Measurements from ENCODE around the gene USP22. TPM values are rescaled to one million over a fixed set of nuclear protein-coding genes. Genes with fewer than 3 reads are reported as not detected.

Gene USP22
- total and polyA plus RNA-seq, 2 of the 8 experiments (the other 6 are each of a cell fraction or from before 2014, with no cell fraction given): 221 to 316 TPM

DNA sequence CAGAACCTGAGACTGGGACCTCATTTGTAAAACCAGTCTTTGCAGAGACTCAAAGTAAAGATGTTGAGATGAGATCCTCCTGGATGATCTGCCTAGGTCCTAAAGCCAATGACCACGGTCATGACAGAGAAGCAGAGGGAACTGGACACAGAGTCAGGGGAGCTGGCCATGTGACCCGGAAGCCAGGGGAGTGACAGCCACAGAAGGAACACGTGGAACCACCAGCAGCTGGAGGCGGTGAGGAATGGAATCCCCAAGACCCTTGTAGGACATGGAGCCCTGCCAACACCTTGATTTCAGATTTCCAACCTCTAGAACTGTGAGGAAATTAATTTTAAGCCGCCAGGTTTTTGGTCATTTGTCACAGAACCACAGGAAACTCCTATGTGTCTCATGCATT, 37.0 kb downstream of the USP22 start:
- no peak overlapping the region for H3K18ac ChIP-seq (ENCODE audit: extremely low read depth, low read length)
- POLR2A ChIA-PET (ENCODE audit: partially characterized antibody): interaction anchor here (0.7 to 1.5 kb wide), 4 partner anchors 8 to 67 kb away, joined by 4 to 5 read pairs (median 4); no protein-coding TSS in a partner anchor
- 98% methylated on average over 5 of the region's 5 CpGs; no CpG with 5 or more reads in 1 of the 2 experiments for WGBS, 2 experiments (ENCODE audit: extremely low coverage in 1 of 2, insufficient coverage in 1 of 2, insufficient read length in 1 of 2, insufficient replicate concordance in 2 of 2, low coverage in 1 of 2, low lambda C conversion rate in 2 of 2, missing lambda C conversion rate in 1 of 2)
- H3K23me2 ChIP-seq (ENCODE audit: low read depth, low read length): no peaks in the 10 kb centered on the region
- no peak overlapping the region for H3K9ac ChIP-seq (replicated peaks in 1 of 4; ENCODE audit: extremely low read depth in 1 of 4, low read depth in 3 of 4, low read length in 3 of 4)
- peaks cover 16 to 26% of the 10 kb centered on the region in 2 experiments for H4K20me1 ChIP-seq (replicated peaks in 1 of 2; ENCODE audit: control insufficient read depth in 1 of 2, insufficient read depth in 2 of 2, low read length in 2 of 2)
- no peak overlapping the region for H3K14ac ChIP-seq (ENCODE audit: insufficient read length)
- no peak overlapping the region for H3K4me3 ChIP-seq (ENCODE audit: extremely low read depth in 1 of 4, insufficient read depth in 2 of 4, low read depth in 3 of 4, low read length in 4 of 4)
- H2BK12ac ChIP-seq (ENCODE audit: low read depth, low read length): no peak overlapping the region
- no peak overlapping the region for H3K27ac ChIP-seq (ENCODE audit: low read depth, low read length)
- peaks cover 0 to 22% of the 10 kb centered on the region in 2 experiments; a peak in 2 of 4 replicates for H3K79me2 ChIP-seq (ENCODE audit: control insufficient read depth in 1 of 2, insufficient read depth in 2 of 2, low read length in 2 of 2)
- peaks cover 2% of the 10 kb centered on the region for H3K79me1 ChIP-seq (ENCODE audit: low read depth, low read length)
- H3K4me1 ChIP-seq (replicated peaks in 1 of 4; ENCODE audit: control insufficient read depth in 3 of 4, insufficient read depth in 4 of 4, low read length in 3 of 4): no peaks in the 10 kb centered on the region; a peak in 1 of 7 replicates
- peaks cover 67 to 99% (median 88%) of the 10 kb centered on the region in 4 experiments for H3K36me3 ChIP-seq (ENCODE audit: control insufficient read depth in 2 of 4, insufficient read depth in 4 of 4, low read length in 3 of 4)
- H4K91ac ChIP-seq (replicated peaks; ENCODE audit: insufficient read length, low read length): no peak overlapping the region
- no peak overlapping the region for H3K4ac ChIP-seq (replicated peaks; ENCODE audit: insufficient read length, low read depth, low read length)
- CTCF ChIA-PET (ENCODE audit: partially characterized antibody): interaction anchor here (1.2 to 3.3 kb wide), 2 partner anchors 8 to 11 kb away, joined by 5 to 8 read pairs; no protein-coding TSS in a partner anchor
- no peaks in the 10 kb centered on the region for H3K27me3 ChIP-seq (replicated peaks in 1 of 4; ENCODE audit: control insufficient read depth in 3 of 4, extremely low read depth in 1 of 4, insufficient read depth in 3 of 4, low read length in 3 of 4)
- H2BK15ac ChIP-seq (ENCODE audit: low read length): no peak overlapping the region
- H2AK5ac ChIP-seq (ENCODE audit: low read depth, low read length): no peak overlapping the region
- no peak overlapping the region for H2AFZ ChIP-seq (ENCODE audit: low read length)
- no peak for TF ChIP-seq GABPA (IDR thresholded peaks at IDR 0.05; ENCODE audit: borderline replicate concordance, insufficient read depth, low read length)
- no peak for TF ChIP-seq YY1 (IDR thresholded peaks at IDR 0.05; ENCODE audit: low read depth, low read length)
- no peak for TF ChIP-seq CHD2 (IDR thresholded peaks at IDR 0.05; ENCODE audit: low read length)
- TF ChIP-seq USF2 (IDR thresholded peaks at IDR 0.05; ENCODE audit: low read length): no peak
- TF ChIP-seq SAP30 (IDR thresholded peaks at IDR 0.05; ENCODE audit: insufficient read depth, insufficient replicate concordance, low read length): no peak
- no peak for TF ChIP-seq KDM1A (IDR thresholded peaks at IDR 0.05; ENCODE audit: borderline replicate concordance, low read length)
- TF ChIP-seq CTBP2 (IDR thresholded peaks at IDR 0.05; ENCODE audit: borderline replicate concordance, insufficient read depth, insufficient read length, low read length): no peak
- no peak overlapping the region for H2BK120ac ChIP-seq (replicated peaks; ENCODE audit: low read depth, low read length)
- H2BK20ac ChIP-seq (ENCODE audit: low read length): no peak overlapping the region
- H3K56ac ChIP-seq (replicated peaks; ENCODE audit: insufficient read length, low read depth, low read length): no peak overlapping the region
- no peak overlapping the region for H2BK5ac ChIP-seq (ENCODE audit: low read depth, low read length)
- H4K5ac ChIP-seq (ENCODE audit: insufficient read length, low read depth, low read length): no peak overlapping the region
- FAIRE-seq (no peak), DNase-seq (ENCODE audit: low read depth in 1 of 2, low spot score in 2 of 2) (no peak)
- H4K8ac ChIP-seq (ENCODE audit: extremely low read depth, insufficient read depth, low read length): no peak overlapping the region
- no peak overlapping the region for H3K23ac ChIP-seq (ENCODE audit: insufficient read length)
- no peak overlapping the region for H3K4me2 ChIP-seq (ENCODE audit: insufficient read depth in 1 of 2, low read depth in 2 of 2, low read length in 2 of 2)
- no peaks in the 10 kb centered on the region for H3K9me3 ChIP-seq (ENCODE audit: insufficient read depth in 2 of 2, low read depth in 1 of 2, low read length in 1 of 2)

All from H1 (cell line).